Lower leg skin (tissue), 4 donors: Measurements from ENCODE around the gene LILRA6. TPM values are rescaled to one million over a fixed set of nuclear protein-coding genes. Genes with fewer than 3 reads are reported as not detected.
A peak's percentile ranks its signal among the peaks of the same experiment; 100 is the strongest.

Experiments used
- DNase-seq, 2 donors: peaks; one replicate each; pipeline ENCODE4 v3.0.0-alpha.2; 2019; ENCODE audit warnings: low spot score in 2 of 2
- H3K4me3 ChIP-seq: fragments of 200-600 bp; sonication (generic); 2 replicates; pipeline ENCODE4 v1.5.1; 2017; ENCODE audit warnings: mild to moderate bottlenecking, low read depth; ENCODE audit not compliant: poor library complexity, severe bottlenecking
- POLR2A ChIP-seq, 2 donors: fragments of 450-650 bp; IDR thresholded peaks; one replicate each; pipeline ENCODE4 v1.6.1; 2016 to 2017; ENCODE audit warnings: antibody characterized with exemption in 2 of 2, mild to moderate bottlenecking in 1 of 2, moderate library complexity in 1 of 2
- WGBS, 2 donors: methylation state at CpG; one replicate each; pipeline ENCODE4 v1.1.5; 2018; 5-methylcytosine and 5-hydroxymethylcytosine counted together
- intact Hi-C: fragments of 100-400 bp; cut with DNase I; formaldehyde crosslinking; loops from one replicate; pipeline ENCODE4 v1.15.0; 2023; ENCODE audit warnings: low total_unique reads
- total RNA-seq, 4 donors: library from RNA; depleted of rRNA; stranded (reverse); fragments of >200 nt; gene quantifications; one replicate each; pipeline ENCODE4 v1.1.0, GENCODE V29; 2016
- TF ChIP-seq, protein P1 (sequence below), 3 donors: fragments of 450-650 bp; IDR thresholded peaks; one replicate each; pipeline ENCODE4 v1.5.1; 2016; ENCODE audit warnings: antibody characterized with exemption in 3 of 3, mild to moderate bottlenecking in 3 of 3, moderate library complexity in 2 of 3

Gene LILRA6
- total RNA-seq, 4 donors from 2014 or later = 0.98 to 1.6 (median 1.5) TPM; not detected in 1

GRCh38 chr19:54271106-54271505 lies 28.5 kb upstream of the LILRA6 start:
- 72 to 74% methylated on average over 8 of the region's 8 CpGs for whole genome bisulfite sequencing, 2 donors
- no peak overlapping the region for H3K4me3 ChIP-seq
- TF ChIP-seq, protein P1, sequence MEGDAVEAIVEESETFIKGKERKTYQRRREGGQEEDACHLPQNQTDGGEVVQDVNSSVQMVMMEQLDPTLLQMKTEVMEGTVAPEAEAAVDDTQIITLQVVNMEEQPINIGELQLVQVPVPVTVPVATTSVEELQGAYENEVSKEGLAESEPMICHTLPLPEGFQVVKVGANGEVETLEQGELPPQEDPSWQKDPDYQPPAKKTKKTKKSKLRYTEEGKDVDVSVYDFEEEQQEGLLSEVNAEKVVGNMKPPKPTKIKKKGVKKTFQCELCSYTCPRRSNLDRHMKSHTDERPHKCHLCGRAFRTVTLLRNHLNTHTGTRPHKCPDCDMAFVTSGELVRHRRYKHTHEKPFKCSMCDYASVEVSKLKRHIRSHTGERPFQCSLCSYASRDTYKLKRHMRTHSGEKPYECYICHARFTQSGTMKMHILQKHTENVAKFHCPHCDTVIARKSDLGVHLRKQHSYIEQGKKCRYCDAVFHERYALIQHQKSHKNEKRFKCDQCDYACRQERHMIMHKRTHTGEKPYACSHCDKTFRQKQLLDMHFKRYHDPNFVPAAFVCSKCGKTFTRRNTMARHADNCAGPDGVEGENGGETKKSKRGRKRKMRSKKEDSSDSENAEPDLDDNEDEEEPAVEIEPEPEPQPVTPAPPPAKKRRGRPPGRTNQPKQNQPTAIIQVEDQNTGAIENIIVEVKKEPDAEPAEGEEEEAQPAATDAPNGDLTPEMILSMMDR (IDR thresholded peaks at IDR 0.05) = no peak
- no peak for TF ChIP-seq POLR2A (IDR thresholded peaks at IDR 0.05)
- DNase-seq = peak; percentile 36 to 85
- intact Hi-C loops = no loop called here

- no peak overlapping the region for H3K4me3 ChIP-seq
- DNase-seq = no peak
- TF ChIP-seq, protein P1 (IDR thresholded peaks at IDR 0.05) = no peak
- no peak for TF ChIP-seq POLR2A (IDR thresholded peaks at IDR 0.05)
- intact Hi-C loops = no loop called here
- whole genome bisulfite sequencing, 2 donors = 53 to 65% methylated on average over 2 of the region's 2 CpGs
These were observed 26.3 kb upstream of the LILRA6 start for GRCh38 chr19:54268936-54269335.

- peak; percentile 50 to 89 for DNase-seq
- TF ChIP-seq, protein P1 (IDR thresholded peaks at IDR 0.05) = no peak
- no peak for TF ChIP-seq POLR2A (IDR thresholded peaks at IDR 0.05)
- WGBS, 2 donors = 3 to 5% methylated on average over 6 of the region's 6 CpGs
- intact Hi-C loops = no loop called here
- H3K4me3 ChIP-seq = no peak overlapping the region
These were observed 23.5 kb upstream of the LILRA6 start for GRCh38 chr19:54266133-54266532.

DNA sequence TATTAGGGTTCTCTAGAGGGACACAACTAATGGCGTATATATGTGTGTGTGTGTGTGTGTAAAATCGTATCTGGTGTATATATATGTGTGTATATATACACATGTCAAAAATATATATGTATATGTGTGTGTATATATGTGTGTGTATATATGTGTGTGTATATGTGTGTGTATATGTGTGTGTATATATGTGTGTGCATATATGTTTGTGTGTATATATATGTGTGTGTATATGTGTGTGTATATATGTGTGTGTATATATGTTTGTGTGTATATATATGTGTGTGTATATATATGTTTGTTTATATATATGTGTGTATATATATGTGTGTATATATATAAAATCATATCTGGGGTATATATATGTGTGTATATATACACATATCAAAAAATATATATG lies 19.9 kb upstream of the LILRA6 start:
- no peak for DNase-seq
- intact Hi-C loops = no loop called here
- WGBS, 2 donors = 82 to 84% methylated on average over 2 of the region's 2 CpGs
- TF ChIP-seq, protein P1 (IDR thresholded peaks at IDR 0.05) = no peak
- TF ChIP-seq POLR2A (IDR thresholded peaks at IDR 0.05) = no peak
- no peak overlapping the region for H3K4me3 ChIP-seq

GRCh38 chr19:54262066-54262465 lies 19.5 kb upstream of the LILRA6 start:
- DNase-seq = peak in 1 of 2 donors; percentile 70
- 71 to 78% methylated on average over 11 of the region's 11 CpGs for WGBS, 2 donors
- no peak overlapping the region for H3K4me3 ChIP-seq
- TF ChIP-seq, protein P1 (IDR thresholded peaks at IDR 0.05) = no peak
- no peak for TF ChIP-seq POLR2A (IDR thresholded peaks at IDR 0.05)
- intact Hi-C loops = no loop called here

DNA sequence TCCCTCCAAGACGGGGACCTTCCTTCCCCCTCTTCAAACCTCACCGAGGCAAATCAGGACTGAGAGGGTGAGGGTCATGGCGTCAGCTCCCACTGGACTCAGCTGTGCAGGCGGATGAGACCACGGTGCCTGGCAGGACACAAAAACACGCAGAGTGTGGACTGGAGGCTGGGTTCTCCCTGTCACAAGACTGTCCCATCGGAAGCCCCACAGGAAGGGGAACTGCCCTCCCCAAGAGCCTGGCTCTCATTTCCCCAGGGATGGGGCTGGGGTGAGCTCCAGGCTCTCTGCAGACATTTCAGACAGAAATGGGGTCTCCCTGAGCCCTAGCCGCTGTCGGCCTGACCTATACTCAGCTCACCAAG lies 14.5 kb upstream of the LILRA6 start, which contains the start of gene LILRB5:
LILRB5 (minus strand) TSS at position 158 of the 365 bp plus-strand sequence; CDS start at position 78, 80 bp downstream.
- intact Hi-C loops = no loop called here
- H3K4me3 ChIP-seq = no peak within 1 kb of the TSS
- 66 to 67% methylated on average over 9 of the region's 9 CpGs for WGBS, 2 donors
- peak in 1 of 2 donors; percentile 82 for DNase-seq
- no peak for TF ChIP-seq POLR2A (IDR thresholded peaks at IDR 0.05)
- TF ChIP-seq, protein P1 (IDR thresholded peaks at IDR 0.05) = no peak
